Omental fat pad (tissue), 4 donors: Measurements from ENCODE around the gene HDGFL2. TPM values are rescaled to one million over a fixed set of nuclear protein-coding genes. Genes with fewer than 3 reads are reported as not detected.

Experiments used
- ATAC-seq: fragments of 150-250 bp; one replicate; pipeline ENCODE4 v1.9.1; 2016; ENCODE audit warnings: mild to moderate bottlenecking, moderate library complexity; ENCODE audit not compliant: low FRiP score
- DNase-seq: peaks from one replicate; pipeline ENCODE4 v3.0.0-alpha.2; 2019; ENCODE audit warnings: low spot score
- total RNA-seq, 4 donors: library from RNA; depleted of rRNA; stranded (reverse); fragments of >200 nt; gene quantifications; one replicate each; pipeline ENCODE4 v1.1.0, GENCODE V29; 2016
- TF ChIP-seq, protein P1 (sequence below), 3 donors: fragments of 450-650 bp; IDR thresholded peaks; one replicate each; pipeline ENCODE4 v1.5.1; 2016 to 2017; ENCODE audit warnings: antibody characterized with exemption in 3 of 3, mild to moderate bottlenecking in 3 of 3, moderate library complexity in 2 of 3

HDGFL2 gene
- total RNA-seq, 4 donors from 2014 or later: 17.3 to 40.8 (median 25.2) TPM

DNA sequence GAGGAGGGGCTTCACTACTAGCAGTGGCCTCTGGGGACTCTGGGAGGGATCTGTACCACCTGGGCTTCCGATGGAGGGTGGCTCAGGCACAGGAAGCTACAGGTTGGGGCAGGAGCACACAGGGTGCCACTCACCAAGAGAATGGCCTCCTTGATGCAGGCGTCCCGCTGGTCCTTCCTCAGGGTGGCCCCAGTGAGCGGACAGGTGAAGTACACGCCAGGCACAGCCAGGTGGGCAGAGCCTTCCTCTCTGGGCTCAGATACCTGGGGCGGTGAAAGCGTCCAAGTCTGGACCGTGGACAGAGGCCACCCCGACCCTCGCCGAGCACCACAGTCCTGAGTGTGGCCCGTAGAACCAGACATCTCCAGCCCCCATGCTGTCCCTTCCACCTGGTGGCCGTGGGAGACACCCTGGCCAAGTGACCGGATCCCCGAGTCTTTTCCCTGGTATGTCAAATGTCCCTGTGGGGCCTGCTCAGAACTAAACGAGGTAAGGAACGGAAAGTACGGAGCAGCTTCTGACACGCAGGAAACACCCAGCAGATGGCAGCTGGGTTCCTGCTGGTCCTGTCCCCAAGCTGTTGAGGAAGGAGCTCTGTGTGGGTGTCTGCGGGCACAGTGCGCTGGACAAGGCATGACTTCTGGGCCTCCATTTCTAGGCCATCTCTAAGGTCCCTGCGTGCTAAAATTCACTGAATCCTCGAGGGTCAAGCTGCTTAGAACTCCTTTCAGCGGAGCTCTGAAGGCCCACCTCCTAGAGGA is 19.7 kb upstream of the HDGFL2 start:
- ATAC-seq: no peak
- TF ChIP-seq, protein P1, sequence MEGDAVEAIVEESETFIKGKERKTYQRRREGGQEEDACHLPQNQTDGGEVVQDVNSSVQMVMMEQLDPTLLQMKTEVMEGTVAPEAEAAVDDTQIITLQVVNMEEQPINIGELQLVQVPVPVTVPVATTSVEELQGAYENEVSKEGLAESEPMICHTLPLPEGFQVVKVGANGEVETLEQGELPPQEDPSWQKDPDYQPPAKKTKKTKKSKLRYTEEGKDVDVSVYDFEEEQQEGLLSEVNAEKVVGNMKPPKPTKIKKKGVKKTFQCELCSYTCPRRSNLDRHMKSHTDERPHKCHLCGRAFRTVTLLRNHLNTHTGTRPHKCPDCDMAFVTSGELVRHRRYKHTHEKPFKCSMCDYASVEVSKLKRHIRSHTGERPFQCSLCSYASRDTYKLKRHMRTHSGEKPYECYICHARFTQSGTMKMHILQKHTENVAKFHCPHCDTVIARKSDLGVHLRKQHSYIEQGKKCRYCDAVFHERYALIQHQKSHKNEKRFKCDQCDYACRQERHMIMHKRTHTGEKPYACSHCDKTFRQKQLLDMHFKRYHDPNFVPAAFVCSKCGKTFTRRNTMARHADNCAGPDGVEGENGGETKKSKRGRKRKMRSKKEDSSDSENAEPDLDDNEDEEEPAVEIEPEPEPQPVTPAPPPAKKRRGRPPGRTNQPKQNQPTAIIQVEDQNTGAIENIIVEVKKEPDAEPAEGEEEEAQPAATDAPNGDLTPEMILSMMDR (IDR thresholded peaks at IDR 0.05): no peak

DNA sequence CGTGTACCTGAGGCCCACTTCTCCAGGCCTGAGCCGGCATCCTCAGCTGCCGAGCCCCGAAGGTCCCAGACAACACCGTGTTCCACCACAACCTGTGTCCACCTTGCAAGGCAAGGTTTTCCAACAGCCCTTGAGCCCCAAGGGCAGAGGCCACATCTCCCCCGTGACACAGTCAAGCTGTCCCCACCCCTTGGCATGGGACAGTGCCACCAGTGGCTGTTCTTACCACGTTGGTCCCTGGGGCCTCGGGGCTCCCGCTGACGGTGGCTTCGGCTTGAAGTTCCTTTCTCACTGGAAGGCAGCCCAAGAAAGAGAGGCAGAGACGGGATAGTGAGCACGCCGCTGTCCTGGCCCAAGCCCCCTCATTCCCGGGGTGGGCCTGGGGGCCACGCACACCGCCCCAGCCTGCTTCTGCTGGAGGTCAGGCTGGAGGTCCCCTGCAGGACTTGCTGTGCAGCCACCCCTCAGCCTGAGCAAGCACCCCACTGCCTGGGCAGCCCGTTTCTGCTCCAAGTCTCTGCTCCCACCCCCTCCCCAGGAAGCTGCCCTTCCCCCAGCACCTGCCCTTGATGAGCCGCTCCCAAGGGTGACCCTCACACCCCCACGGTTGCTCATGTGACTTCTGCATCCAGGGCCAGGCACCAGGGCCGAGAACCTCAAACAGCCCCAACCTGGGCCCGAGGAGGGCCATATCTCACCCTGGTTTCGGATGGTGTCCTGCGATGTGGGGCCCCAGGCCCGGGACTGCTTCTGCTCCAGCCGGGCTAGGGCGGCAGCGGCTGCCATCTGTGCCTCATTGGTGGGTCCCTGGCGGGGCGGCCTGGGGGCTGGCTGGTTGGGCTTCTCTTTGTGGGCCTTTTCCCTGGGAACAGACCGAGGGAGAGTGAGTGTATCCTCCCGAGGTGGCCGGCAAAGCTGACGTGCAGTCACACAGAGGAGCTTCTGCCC is 18.6 kb upstream of the HDGFL2 start:
- no peak for ATAC-seq
- TF ChIP-seq, protein P1 (IDR thresholded peaks at IDR 0.05): no peak
- no peak for DNase-seq

More for the DNA sequence above, 19.7 kb upstream of the HDGFL2 start:
- no peak for DNase-seq

DNA sequence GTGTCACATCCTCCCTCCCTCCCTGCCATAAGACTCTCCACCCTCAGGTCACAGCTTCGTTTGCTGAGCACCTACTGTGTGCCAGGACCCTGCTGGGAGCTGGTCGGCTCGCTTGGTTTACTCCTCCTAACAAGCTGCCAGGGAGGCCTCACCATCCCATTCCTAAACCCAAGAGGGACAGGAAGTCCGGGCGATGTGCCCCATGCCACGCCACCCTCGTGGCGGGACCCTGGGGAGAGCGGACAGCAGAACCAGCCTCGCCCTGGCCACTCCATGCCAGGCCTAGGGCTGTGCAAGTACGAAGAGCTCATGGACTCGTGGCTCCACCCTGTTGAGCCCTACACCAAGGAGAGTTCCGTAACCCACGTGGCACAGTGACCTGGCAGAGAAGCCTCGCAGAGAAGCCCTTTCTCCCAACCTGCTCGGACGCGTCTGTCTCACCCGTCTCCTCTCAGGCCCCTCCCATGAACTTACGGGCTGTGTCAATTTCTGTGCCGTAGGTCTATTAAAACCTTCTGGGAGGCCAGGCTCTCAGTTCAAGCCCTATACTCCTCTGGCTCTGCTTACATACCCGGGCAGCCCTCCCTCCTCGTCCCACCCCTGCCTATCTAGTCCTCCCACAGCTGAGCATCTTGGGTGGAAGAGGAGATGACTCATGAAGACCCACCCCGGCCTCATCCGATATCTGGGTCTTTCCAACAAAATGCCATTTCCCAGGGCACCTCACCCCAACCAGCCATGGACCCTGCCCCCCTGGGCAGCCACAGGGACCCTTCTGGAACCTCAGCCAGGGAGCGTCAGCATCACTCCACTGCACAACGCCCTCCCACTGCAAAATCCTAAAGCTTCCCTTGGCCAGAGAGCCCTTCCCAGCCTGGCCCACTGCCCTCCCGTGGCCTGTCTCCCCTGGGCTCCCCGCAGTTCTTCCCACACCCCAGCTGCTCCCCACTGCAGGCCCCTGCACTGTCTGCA is 17.1 kb upstream of the HDGFL2 start:
- TF ChIP-seq, protein P1 (IDR thresholded peaks at IDR 0.05): no peak
- DNase-seq: no peak
- ATAC-seq: peak; percentile 82

DNA sequence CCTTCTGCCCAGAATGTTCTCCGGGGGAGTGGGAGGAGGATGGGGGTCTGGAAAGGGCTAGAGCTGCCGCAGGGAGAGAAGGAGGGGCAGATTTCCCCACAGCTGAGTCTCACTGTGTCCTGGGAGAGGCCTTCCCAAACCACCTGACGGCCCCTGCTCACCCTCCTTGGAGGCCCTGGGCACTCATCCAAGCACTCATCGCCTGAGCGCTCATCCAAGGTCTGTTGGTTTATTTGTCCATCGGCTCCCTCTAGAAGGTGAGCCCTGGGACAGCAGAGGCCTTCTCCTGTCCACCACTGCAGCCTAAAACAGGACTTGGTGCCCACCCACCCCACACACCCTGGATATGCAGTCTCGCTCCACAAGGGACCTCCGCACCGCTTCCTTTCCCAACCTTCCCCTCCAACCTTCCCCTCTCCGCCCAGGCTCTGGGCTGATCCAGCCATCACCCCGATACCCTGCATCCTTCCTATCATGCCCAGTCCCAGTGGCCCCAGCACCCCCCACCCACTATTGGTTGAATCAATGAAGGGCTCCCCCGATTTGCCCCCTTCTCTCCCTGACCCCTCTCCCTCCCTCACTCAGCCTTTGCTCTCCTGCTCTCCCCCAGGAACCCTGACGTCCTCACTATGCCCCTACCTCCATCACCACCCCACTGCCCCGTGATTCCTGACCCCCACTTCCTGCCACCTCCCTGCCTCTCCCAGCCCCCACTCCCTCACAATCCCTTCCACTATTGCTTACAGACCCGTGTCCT is 16.2 kb upstream of the HDGFL2 start:
- no peak for DNase-seq
- ATAC-seq: peak; percentile 67
- TF ChIP-seq, protein P1 (IDR thresholded peaks at IDR 0.05): no peak

DNA sequence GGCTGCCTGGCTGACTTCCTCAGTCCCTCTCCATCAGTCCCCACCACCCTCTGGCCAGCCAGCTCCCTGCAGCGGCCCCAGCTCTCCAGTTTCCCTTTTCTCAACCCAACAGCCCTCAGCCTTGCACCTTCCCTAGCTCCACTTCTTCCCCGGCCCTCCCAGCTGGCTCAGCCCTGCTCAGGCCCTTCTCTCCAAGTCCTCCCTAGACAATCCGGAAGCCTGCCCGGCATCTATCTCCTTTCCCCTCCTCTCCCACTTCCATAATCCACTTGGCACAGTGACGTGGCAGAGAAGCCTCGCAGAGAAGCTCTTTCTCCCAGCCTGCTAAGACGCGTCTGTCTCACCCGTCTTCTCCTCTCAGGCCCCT is 15.6 kb upstream of the HDGFL2 start:
- DNase-seq (no peak), ATAC-seq (no peak)
- TF ChIP-seq, protein P1 (IDR thresholded peaks at IDR 0.05): no peak
